A549 (cell line): Measurements from ENCODE around the gene MYO1E. TPM values are rescaled to one million over a fixed set of nuclear protein-coding genes. Genes with fewer than 3 reads are reported as not detected.
A peak's percentile ranks its signal among the peaks of the same experiment; 100 is the strongest.

ENCODE experiments used
- ATOH8 ChIP-seq: fragments of 250-450 bp; sonication (Bioruptor Pico); IDR thresholded peaks from 2 replicates; pipeline ENCODE4 v1.5.0; 2020; ENCODE audit warnings: low read depth, mild to moderate bottlenecking, moderate library complexity
- BCL3 ChIP-seq: fragments of >200 bp; sonication (Bioruptor Twin); formaldehyde crosslinking; IDR thresholded peaks from 3 replicates; pipeline ENCODE4 v1.6.1; 2016
- BHLHE40 ChIP-seq: IDR thresholded peaks from 2 replicates; pipeline ENCODE4 v1.6.1; 2012; ENCODE audit warnings: low read depth, low read length, inconsistent platforms
- CTCF ChIP-seq: fragments of >200 bp; sonication (Bioruptor Twin); formaldehyde crosslinking; IDR thresholded peaks from 3 replicates; pipeline ENCODE4 v1.5.1; 2016
- E2F6 ChIP-seq: IDR thresholded peaks from 2 replicates; pipeline ENCODE4 v1.6.1; 2012; ENCODE audit warnings: low read depth, borderline replicate concordance
- HMGXB4 ChIP-seq: fragments of 250-450 bp; sonication (Bioruptor Pico); IDR thresholded peaks from 2 replicates; pipeline ENCODE4 v1.5.0; 2021; ENCODE audit warnings: mild to moderate bottlenecking, moderate library complexity, borderline replicate concordance
- JUN ChIP-seq, 2 experiments: fragments of >200 bp; sonication (Bioruptor Twin); formaldehyde crosslinking; IDR thresholded peaks; 2 replicates in 1 of 2; 3 replicates in 1 of 2; pipeline ENCODE4 v1.6.1; 2016 to 2017
- KDM1A ChIP-seq: fragments of 200-600 bp; sonication (generic); IDR thresholded peaks from 2 replicates; pipeline ENCODE4 v1.6.1; 2016; ENCODE audit warnings: low read depth, mild to moderate bottlenecking
- KDM5A ChIP-seq: fragments of 200-600 bp; sonication (generic); IDR thresholded peaks from 2 replicates; pipeline ENCODE4 v1.6.1; 2016; ENCODE audit warnings: antibody characterized with exemption, mild to moderate bottlenecking
- NPAS2 ChIP-seq: fragments of 250-450 bp; sonication (Bioruptor Pico); IDR thresholded peaks from 2 replicates; pipeline ENCODE4 v1.8.0; 2022; ENCODE audit warnings: mild to moderate bottlenecking, moderate library complexity, borderline replicate concordance
- PBX3 ChIP-seq: IDR thresholded peaks from 2 replicates; pipeline ENCODE4 v1.6.1; 2012
- RAD21 ChIP-seq, 2 experiments: fragments of >200 bp in 1 of 2; sonication (Bioruptor Twin) in 1 of 2; formaldehyde crosslinking in 1 of 2; IDR thresholded peaks in 1 of 2; conservative IDR thresholded peaks in 1 of 2; 2 replicates in 1 of 2; 3 replicates in 1 of 2; pipeline ENCODE4 v1.6.1; 2012 to 2018; ENCODE audit warnings: inconsistent platforms in 1 of 2
- RCOR1 ChIP-seq: fragments of 150-350 bp; IDR thresholded peaks from 2 replicates; pipeline ENCODE4 v1.6.1; 2014; ENCODE audit warnings: antibody characterized with exemption, low read length, low read depth
- RFX5 ChIP-seq: fragments of 450-650 bp; IDR thresholded peaks from 2 replicates; pipeline ENCODE4 v1.7.1; 2014; ENCODE audit warnings: antibody characterized with exemption, mild to moderate bottlenecking, moderate library complexity
- RNF2 ChIP-seq: fragments of 200-600 bp; sonication (generic); IDR thresholded peaks from 2 replicates; pipeline ENCODE4 v1.6.1; 2016; ENCODE audit warnings: low read depth, mild to moderate bottlenecking, antibody characterized with exemption, moderate library complexity, borderline replicate concordance
- TFCP2L1 ChIP-seq: fragments of 250-450 bp; sonication (Bioruptor Pico); IDR thresholded peaks from 2 replicates; pipeline ENCODE4 v1.5.0; 2021; ENCODE audit warnings: mild to moderate bottlenecking
- TP53 ChIP-seq: fragments of 250-450 bp; sonication (Bioruptor Pico); IDR thresholded peaks from 2 replicates; pipeline ENCODE4 v1.5.0; 2021; ENCODE audit warnings: mild to moderate bottlenecking, moderate library complexity
- USF2 ChIP-seq: fragments of 450-650 bp; IDR thresholded peaks from 2 replicates; pipeline ENCODE4 v1.6.1; 2014; ENCODE audit warnings: antibody characterized with exemption
- polyA plus RNA-seq, 4 experiments: library from polyadenylated mRNA; depleted of rRNA in 3 of 4; stranded (reverse); fragments of >200 nt; fragmentation: RNase III in 1 of 4; extraction: RNeasy Plus Mini Kit Qiagen cat#74134 plus additional on column Dnase treatment in 1 of 4; gene quantifications; 2 replicates in 3 of 4; 3 replicates in 1 of 4; pipeline ENCODE4 v1.2.3, GENCODE V29; 2011 to 2017

MYO1E gene
- polyA plus RNA-seq, 2 of the 4 experiments (the other 2 are of a cell fraction), result 202 to 497 TPM

- TF ChIP-seq BCL3, result peak; percentile 47; the same call in 1 of the 3 replicates
- 0 out of 2 replicates have a peak, but pooled peaks have one; percentile 24 for TF ChIP-seq BHLHE40
- no peak for TF ChIP-seq RNF2
- TF ChIP-seq RCOR1, result no peak
- no peak for TF ChIP-seq NPAS2 (CRISPR knock-in tag)
- TF ChIP-seq RFX5, result no peak
- TF ChIP-seq TP53 (CRISPR knock-in tag), result no peak
- 0 out of 2 replicates have a peak, but pooled peaks have one; percentile 54 for TF ChIP-seq PBX3
- TF ChIP-seq USF2, result no peak
- no peak for TF ChIP-seq ATOH8 (CRISPR knock-in tag)
- no peak for TF ChIP-seq HMGXB4 (CRISPR knock-in tag)
- no peak for TF ChIP-seq KDM1A
- peak; percentile 15 to 40; a peak in 2 of 5 replicates for TF ChIP-seq RAD21 (conservative IDR thresholded peaks at IDR 0.05 in 1 of 2, IDR thresholded peaks at IDR 0.05 in 1 of 2)
- TF ChIP-seq E2F6, result no peak
- TF ChIP-seq JUN (IDR thresholded peaks at IDR 0.05), result peak; percentile 58 to 75; a peak in 1 of 5 replicates
- no peak for TF ChIP-seq KDM5A
- TF ChIP-seq CTCF, result no peak
- TF ChIP-seq TFCP2L1 (CRISPR knock-in tag), result no peak
- TF ChIP-seq, all 56 proteins: peak for 14
Observed at GRCh38 chr15:59304034-59304795, 68.5 kb downstream of the MYO1E start (continued).
